DMS114 treated with DMSO at 0.1 percent for 48 hours (cell line): ENCODE results near the gene RNF157.

Source experiments
- DNase-seq: peaks from one replicate; lab custom pipeline; 2025; ENCODE audit not compliant: unreplicated experiment; lab: John Stamatoyannopoulos, UW

Gene RNF157

DNA sequence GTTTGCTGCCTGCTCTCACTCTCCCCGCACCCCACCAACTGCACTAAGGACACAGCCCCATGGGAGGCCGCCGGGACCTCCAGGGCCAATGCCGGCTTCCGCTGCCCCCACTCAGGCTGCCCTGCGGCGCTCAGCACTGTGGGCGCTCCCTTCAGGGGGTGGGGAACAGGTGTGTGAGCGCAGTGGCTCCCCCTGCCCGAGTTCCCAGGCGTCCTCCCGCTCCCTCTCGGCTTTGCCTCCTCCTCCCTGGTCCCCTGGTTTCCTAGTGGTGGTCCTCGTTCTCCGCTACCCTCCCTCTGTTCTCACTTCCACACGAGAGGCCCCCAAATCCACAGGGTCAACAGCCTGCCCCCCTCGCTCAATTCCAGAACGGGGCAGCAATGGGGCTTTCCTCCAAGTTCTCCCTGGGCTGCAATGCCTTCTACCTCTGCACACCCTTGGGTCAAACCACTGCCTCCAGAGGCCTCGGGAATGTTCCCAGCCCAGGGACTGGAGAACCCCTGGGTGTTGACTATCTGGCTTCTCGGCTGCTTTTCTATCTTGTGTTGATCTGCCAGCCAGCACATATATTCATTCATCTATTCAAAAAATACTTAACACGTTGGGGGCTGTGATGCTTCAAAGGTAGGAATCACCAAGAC lies 109.1 kb downstream of the RNF157 start:
- DNase-seq = no peak

DNA sequence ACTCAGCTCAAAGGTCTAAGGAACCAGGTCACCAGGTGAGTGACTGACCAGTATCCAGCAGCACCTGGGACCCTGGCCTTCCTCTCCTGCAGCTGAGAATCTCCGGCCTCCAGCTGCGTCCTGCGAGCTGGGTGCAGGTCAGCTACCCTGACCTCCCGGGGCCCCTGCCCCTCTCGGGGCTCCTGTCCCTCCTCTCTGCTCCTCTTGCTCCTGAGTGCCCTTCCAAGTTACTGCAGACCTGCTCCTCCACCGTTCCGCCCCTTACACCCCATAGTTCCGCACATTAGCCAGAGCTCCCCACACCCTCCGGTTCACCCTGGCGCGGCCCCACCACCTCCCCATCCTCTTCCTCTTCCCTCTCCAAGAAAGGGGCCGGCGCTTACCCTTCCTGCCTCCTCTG lies 109.8 kb downstream of the RNF157 start:
- no peak for DNase-seq

DNA sequence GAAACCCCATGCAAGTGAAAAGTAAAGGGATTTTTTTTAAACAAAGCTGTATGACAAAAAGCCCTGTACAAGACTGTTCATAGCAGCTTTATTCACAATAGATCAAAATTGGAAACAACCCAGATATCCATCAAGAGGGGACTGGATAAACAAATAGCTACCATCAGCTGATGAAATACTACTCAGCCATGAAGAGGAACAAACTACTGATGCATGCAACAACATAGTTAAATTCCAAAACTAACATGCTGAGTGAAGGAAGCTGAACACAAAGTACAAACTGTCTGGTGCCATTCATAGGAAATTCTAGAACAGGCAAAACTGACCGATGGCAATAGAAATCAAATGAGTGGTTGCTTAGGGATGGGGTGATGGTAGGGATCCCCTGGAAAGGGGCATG lies 114.4 kb downstream of the RNF157 start:
- DNase-seq = no peak

DNA sequence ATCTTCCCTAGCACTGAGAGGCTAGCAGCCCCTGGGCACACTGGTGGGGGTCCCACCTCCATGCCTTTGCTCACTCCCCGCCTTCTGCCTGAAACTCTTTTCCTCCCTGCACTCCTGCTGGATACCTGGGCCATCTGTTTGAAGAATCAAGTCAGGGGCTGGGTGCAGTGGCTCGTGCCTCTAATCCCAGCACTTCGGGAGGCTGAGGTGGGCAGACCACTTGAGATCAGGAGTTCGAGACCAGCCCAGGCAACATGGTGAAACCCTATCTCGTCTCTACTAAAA lies 115.0 kb downstream of the RNF157 start:
- DNase-seq = no peak

DNA sequence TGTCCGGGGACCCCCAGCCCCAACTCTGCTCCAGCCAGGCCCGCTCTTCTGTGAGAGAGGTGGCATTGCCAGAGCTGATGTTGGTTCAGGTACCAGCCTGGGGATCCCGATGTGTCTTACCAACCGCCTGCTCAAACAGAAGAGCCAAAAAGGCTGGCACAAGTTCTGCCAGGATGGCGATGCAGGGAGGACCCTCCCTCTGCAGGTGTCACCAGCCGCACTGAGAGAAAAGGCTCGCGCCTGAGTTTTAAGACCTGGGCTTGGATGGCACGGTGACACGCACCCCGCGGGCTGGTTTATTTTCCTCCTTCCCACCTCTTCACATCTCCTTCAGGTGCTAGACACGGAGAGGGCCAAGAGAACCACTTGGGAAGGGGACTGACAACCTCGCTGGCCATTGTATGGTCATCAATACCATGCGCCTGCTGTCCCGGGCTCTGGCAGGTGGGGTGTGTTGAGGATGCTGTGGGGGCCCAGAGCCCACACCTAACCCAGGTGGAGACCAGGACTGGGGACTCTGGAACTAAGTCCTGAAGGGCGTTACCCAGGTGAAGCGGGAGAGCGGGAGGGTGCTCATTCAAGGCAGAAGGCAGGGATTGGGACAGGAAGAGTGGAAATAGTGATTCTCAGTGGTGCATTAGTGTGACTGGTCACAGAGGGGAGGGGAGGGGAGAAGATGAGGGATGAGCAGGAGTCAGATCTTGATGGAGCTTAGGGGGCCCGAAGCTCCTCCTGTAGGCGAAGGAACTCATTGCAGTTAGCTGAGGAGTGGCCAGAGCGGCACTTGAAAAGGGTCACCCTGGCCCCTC lies 115.5 kb downstream of the RNF157 start:
- DNase-seq = no peak

DNA sequence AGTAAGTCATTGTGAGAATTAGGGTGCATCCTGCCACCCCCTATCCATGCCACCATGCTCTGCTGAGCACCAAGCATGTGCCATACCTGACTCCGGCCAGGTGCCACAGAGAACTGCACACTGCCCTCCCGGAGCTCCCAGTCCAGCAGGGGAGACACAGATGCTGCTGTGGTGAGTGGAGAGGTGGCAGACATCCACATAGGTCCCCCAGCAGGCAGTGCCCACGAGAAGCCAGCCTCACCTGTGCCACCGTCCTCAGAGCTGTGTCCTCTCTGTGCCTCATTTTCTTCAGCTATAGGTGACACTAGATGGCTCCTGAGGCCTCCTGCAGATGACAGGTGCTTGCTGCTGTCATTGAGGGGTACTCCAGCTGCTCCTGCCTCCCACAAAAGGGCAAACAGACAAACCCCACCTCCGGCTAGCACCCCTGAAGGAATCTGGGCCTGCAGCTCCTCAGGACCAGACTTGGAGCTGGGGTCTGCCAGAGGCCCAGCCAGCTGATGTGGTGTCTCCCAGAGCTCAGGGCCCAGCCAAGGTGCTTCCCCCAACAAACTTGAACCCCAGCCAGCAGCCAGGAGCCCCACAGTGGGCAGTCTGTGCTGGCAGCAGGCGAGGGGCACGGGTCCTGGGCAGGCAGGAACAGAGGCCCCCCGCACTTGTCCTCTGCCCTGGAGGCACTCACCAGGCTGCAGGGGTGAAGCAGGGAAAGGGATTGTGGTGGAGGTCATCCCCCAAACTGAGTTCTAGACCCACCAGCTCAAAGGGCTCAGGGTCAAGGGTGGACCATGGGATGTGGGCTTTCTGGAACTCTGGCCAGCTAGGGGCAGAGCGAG lies 116.3 kb downstream of the RNF157 start:
- DNase-seq = no peak

DNA sequence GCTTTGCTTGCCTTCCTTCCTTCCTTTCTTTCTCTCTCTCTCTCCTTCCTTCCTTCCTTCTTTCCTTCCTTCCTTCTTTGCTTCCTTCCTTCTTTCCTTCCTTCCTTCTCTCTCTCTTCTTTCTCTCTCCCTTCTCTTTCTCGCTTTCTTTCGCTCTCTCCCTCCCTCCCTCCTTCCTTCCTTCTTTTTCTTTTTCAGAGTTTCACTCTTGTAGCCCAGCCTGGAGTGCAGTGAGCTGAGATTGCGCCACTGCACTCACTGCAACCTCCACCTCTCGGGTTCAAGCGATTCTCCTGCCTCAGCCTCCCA lies 117.1 kb downstream of the RNF157 start:
- DNase-seq = no peak

DNA sequence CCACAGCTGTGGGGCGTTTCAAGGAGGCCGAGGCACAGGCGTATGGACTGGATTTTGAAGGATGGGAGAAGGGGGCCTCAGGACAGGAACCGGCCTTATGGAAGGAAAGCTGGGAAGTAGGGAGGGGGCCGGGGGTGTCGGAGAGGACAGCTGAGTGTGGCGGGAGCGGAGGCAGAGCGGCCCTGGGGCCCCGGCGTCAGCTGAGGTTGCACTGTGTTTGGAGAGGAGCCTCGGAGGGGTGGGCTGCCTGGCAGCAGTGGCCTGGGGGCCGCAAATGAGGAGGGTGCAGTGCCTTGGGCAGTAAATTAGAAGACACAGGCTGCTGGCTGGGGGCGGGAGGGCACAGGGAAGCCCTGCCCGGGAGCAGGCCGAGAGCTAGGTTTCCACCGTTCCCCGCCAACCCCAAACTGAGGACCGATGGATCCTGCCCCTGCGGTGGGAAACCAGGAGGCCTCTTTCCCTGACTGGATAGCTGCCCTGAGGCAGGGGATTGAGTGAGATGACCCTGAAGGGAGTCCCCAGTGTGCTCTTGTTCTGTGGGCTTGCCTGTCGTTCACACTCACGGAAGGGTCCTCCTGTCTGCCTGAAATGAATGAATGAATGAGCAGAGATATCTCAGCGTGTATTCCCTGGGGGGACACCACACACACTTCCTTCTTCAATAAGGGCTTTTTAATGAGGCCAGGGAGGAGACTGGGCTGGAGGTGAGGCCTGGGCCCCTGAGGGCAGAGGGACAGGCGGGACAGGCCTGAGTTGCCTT lies 117.7 kb downstream of the RNF157 start:
- no peak for DNase-seq

DNA sequence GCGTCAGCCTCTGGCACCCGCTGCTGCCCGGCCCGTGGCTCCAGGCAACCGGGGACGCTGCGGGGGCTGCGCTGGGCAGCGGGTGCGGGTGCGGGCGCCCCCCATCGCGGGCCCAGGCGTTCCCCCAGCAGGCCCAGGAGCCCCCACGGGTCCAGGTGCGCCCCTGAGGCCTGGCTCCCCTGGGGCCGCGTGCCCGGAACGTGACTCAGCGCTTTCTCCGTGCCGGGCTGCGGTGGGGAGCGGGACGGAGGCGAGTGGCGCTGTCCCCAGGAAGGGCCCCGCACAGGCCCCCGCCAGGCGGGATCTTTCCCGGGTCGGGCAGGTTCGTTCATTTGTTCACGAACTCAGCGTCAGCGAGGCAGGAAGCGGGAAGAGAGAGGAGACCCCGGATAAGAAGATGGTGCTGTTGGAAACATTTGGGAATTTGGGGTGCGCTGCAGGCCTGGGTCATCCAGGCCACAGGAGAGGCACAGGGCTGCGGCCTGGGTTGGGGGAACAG lies 118.3 kb downstream of the RNF157 start:
- DNase-seq = no peak

DNA sequence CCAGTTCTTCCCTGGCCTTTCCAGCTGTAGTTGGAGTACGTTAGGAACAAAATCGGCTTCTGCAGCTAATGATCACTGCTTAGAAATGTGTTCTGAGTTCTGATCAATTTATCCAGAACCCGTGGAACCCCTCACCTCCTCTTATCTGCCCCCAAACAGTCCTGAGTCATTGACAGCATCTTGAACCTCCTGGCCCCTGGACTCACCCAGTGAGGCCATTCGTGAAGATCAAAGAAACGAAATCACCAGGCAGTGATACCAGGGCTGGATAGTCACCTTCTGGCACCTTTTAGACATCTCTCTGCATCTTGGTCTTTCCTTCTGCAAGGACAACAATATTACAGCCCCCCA lies 119.7 kb downstream of the RNF157 start:
- no peak for DNase-seq

DNA sequence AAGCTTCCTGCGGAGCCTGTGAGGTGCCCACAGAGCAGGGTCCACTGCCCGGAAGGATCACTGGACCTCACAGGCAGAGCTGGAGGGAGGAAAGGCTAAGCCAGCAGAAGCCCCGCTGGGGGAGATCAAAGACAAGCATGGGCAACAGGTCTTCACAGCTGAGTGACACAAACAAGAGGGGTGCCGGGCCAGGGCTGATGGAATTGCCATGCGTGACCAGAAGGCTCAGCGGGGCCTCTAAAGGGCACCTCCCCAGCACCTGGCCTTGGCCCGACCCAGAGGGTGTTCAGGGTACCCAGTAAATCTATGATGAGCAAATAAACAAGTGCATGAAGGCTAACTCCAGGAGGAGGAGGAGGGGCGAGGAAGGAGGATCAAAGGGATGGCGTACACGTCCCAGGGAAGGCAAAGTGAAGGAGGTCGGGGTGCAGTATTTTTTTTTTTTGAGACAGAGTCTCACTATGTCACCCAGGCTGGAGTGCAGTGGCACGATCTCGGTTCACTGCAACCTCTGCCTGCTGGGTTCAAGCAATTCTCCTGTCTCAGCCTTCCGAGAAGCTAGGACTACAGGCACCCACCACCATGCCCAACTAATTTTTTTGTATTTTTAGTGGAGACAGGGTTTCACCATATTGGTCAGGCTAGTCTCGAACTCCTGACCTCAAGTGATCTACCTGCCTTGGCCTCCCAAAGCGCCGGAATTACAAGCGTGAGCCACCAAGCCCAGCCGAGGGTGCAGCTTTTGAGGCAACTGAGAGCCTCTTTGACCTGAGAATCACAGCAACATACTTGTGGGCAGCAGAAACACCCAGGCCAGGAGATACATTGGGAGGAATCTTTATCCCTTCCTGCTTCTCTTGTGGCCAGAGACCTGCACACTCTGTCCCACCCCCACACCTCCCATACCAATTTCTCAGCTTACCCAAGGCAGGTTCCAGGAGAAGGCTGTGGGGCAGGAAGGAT lies 120.6 kb downstream of the RNF157 start:
- no peak for DNase-seq

DNA sequence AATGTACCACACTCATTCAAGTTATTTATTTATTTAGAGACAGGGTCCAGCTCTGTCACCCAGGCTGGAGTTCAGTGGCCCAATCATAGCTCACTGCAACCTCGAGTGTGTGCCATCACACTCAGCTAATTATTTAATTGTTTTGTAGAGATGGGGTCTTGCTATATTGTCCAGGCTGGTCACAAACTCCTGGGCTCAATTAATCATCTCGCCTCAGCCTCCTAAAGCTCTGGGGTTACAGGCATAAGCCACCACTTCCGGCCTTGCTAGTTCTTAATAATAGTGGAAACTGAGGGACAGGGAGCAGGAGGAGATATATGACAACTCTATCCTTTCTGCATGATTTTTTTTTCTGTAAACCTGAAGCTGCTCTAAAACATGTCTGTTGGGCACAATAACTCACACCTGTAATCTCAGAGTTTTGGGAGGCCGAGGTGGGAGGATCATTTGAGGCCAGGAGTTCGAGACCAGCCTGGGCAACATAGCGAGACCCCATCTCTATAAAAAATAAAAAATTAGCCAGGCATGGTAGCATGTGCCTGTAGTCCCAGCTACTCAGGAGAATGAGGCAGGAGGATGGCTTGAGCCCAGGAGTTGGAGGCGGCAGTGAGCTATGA lies 125.0 kb downstream of the RNF157 start:
- no peak for DNase-seq

DNA sequence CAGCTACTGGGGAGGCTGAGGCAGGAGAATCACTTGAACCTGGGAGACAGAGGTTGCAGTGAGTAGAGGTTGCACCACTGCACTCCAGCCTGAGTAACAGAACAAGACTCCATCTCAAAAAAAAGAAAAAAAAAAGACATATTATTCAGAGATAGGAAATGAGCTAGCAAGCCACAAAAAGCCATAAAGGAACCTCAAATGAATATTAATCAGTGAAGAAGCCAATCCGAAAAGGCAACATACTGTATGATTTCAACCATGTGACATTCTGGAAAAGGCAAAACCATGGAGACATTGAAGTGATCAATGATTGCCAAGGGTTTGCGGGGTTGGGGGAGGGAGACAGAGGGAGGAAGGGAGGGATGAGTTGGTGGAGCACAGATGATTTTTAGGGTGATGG lies 128.3 kb downstream of the RNF157 start:
- DNase-seq = no peak

DNA sequence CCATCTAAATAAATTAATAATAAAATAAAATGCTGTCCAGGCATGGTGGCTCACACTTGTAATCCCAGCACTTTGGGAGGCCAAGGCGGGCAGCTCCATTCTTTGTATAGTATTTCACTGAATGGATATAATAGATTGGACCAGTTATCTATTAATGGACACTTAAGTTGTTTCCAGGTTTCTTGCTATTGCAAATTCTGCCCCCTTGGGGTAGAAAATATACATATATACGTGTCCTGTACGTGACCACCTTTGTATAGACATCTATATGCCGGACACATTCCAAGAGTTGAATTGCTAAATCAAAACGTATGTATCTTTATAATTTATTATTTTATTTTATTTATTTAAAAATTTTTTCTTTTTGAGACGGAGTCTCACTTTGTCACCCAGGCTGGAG lies 132.8 kb downstream of the RNF157 start:
- DNase-seq = no peak

DNA sequence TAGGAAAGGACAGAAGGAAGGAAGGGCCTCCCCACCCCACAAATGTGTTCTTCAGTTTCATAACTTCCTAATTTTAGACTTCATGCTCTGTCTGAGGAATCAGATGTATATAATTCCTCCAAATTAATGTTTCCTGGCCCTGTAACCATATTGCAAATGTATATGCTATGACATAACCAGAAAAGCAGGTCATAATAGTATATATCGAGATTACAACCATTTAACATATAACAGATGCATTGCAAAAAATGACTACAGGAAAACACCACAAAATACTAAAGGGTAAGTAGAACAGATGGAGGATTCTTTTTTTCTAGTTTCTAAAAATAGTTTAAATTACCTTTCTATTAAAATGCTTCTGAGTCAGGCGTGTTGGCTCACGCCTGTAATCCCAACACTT lies 133.6 kb downstream of the RNF157 start:
- DNase-seq = no peak

DNA sequence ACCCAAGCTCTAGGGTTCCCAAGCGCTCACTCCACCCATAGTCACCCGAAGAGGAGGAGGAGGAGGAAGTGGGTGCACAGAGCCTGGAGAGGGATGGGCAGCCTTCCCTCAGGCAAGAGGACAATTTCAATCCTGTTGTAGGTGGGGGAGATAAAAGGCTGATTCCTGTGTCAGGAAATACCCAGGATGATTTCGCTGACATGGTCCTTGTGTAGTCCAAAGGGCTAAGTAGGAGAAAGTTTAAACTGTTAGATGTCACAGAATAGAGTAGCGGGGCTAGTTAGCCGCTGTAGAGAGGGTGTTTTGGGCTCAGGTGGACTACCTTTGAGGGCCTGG lies 135.4 kb downstream of the RNF157 start:
- DNase-seq = no peak

DNA sequence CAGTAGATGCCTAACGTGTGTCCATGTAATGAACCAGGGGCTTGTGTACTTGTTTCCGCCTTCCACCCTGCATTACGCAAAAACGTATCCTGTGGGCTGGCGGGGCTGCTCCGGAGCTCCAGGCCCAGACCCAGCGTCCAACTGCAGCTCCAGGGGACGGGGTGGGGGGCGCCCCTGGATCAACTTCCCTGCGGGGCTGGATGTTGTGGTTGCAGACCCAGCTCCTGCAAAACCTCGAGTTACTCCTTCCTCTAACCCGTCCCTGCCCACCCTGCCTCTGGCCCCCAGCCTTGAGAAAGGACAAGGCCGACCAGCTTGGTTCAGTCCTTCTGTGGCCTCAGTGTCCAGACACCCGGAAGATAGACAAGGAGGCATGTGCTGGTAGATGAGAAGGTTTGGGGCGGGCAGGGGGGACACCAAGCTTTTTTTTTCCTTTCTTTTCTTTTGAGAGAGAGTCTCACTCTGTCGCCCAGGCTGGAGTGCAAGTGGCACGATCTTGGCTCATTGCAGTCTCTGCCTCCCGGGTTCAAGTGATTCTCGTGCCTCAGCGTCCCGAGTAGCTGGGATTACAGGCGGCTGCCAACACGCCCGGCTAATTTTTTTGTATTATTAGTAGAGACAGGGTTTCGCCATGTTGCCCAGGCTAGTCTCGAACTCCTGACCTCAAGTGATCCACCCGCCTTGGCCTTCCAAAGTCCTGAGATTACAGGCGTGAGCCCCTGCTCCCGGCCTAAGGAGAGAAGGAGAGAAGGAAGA lies 136.0 kb downstream of the RNF157 start:
- no peak for DNase-seq

DNA sequence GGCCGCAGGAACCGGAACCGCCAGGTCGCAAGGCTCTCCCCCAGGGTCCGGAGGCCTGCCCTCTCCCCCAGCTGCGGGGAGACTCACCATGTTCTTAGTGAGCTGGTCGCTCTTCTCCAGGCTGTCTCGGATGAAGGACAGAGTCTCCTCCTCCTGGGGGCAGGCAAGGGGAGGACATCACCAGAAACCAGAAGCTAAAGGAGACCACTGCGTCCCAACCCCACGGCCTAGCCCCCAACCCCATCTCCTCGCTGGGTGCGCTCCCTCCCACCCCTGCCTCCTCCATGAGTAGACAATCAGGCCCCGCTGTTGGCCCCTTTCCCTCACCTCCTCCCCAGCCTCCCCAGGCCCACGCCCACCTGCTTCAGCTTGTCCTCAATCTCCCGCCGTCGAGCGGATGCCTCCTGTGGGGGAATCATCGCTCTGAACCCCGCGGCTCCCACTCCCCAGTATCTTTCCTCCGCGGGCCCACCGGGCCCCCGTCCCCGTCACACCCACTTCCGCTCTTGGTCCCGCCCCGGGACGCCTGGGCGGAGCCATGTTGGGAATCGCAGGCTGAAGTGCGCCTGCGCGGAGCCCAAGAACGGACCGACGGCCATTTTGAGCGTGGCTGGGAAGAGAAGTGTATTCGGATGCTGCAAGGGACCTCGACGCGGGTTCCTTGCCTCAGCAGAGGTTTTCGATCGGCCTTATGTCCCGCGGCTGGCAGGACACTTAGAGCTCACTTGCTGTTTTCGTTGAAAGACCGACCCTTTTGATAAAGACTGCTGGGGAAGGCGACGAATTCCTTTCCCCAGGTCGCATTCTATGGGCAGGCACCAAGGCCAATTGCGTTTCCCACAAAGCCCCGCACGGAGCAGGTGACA lies 136.8 kb downstream of the RNF157 start, which contains the start of gene EXOC7:
EXOC7 (minus strand) TSS at position 514 of the 866 bp plus-strand sequence; CDS start at position 419, 95 bp downstream.
- DNase-seq = peak; percentile 82
